HG03378 (cell line): ENCODE data around the gene MACROD2.

Experiments
- ATAC-seq: cut with Tn5 transposase; IDR thresholded peaks from one replicate; pipeline ENCODE4 v1.9.1; 2021; ENCODE audit warnings: mild to moderate bottlenecking, moderate library complexity; ENCODE audit not compliant: unreplicated experiment

The MACROD2 gene

DNA sequence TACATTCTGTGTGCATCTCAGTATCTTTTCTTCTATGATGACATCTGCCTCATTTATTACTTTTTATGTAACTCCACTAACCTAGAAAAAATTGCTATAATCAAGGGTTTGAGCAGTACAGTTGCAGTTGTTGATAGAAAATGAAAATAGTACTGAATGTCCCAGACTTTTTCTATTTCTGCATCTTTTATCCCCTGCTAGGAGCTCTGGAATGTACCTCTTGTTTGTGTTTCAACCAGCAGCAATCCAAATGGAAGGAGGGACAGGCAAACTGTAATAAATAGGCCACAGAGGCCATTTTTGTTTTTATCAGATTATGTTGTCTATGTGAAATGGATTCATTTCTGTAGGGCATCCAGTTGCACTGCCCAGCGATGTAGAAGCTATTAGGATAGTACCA, 2041.0 kb downstream of the MACROD2 start:
- no peak for ATAC-seq

DNA sequence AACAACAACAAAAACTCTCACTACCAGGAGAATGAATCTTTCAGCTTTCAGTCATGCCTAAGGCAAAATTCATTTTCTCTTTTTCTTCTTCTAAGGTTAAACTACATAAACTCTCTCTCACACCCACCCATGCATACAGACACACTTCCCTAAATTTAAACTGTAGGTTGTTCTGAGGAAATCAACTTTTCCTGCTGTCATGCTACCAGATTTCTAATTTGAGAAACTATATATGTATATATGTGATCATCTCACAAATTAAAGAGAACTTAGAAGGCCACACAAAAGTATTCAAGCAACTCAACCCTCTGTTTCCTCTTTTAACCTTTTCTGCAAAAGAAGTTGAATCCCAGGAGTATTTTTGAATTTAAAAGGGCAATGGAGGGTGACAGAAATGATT, 2045.4 kb downstream of the MACROD2 start:
- peak; percentile 45 for ATAC-seq

DNA sequence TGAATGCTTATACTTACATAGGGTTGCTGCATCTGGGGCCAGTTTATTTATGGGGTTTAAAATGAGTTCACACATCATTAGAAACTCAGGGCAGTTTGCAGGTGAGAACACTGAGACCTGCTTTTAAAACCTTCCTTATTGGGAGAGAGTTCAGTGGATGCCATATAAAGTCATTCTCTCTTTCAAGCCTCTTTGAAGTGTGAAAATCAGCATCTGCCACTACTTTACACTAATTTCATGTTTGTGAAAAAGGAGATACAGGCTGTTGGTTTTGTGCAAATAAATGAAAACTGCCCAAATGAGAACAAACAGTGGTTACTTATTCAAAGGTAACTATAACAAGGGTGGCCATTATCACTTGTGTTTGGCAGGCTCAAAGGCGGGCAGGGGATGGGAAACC, 2047.4 kb downstream of the MACROD2 start:
- ATAC-seq, result no peak

DNA sequence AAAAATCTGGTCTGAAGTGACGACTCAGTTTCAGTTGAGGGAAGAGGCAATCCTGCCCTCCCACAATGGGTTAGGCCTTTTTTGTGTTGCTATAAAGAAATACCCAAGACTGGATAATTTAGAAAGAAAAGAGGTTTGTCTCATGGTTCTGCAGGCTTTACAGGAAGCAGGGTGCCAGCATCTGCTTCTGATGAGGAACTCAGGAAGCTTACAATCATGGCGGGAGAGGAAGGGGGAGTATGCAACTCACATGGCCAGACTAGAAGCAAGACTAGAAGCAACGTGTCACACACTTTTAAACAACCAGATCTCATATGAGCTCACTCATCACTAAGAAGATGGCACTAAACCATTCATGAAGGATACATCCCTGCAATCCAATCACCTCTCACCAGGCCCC, 2048.6 kb downstream of the MACROD2 start:
- no peak for ATAC-seq

DNA sequence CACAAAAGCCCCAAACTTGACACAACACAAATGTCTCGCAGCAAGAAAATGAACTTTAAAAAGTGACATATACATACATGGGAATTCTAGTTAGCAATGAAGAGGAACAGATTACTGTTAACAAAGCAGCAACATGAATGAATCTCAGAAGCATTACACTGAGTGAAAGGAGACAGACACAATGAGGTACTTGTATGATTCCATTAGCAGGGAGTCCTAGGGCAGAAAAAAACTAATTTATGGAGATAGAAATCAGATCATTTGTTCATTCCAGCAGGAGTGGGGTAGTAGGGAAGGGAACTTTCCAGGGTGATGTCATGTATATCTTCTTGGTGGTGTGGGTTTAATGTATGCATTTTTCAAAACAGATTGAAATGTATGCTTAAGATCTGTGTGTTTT, 2053.6 kb downstream of the MACROD2 start:
- ATAC-seq, result no peak

DNA sequence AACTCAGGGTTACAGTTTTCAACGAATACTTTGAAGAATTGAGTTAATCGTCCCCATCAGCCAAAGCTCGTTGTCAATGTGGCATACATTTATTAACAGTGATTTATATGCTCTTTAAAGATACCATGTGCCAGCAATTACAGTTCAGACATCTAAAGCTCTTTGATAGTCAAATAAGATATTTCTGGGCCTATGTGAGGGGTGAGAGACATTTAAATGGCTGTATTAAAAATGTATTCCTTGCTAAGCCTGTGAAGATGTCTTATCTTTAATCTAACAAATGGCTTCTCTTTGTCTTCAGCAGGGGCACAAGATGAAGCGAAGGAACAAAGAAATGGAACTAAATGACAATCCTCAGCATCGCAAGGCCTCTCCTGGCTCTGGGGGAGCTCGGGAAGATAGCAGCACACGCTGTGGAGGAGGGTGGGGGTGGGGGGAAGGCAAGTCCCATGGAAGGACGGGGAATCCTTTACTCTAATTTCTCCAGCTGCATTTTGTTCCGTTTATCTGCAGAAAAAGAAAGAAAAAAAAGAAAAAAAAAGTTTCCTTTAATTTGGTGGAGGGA, 2054.3 kb downstream of the MACROD2 start:
- no peak for ATAC-seq

DNA sequence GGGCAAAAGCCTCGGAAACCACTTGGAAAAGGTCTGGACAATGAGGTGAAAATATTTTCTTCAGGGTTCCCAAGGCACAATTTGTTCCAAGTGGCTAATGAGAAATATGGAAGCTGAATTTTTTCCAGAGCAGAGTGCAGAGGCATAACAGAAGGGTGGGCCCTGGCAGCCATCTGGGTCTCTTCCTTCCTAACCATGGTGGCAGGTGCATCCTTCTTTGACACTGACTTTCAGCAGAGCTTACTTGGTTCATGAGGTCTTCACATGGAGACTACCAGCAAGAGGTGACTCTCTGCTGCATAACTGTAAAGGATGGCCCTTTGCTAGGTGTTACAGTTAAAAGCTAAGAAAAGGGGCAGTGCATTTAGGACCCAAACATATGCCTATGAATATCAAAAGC, 2055.1 kb downstream of the MACROD2 start:
- no peak for ATAC-seq

DNA sequence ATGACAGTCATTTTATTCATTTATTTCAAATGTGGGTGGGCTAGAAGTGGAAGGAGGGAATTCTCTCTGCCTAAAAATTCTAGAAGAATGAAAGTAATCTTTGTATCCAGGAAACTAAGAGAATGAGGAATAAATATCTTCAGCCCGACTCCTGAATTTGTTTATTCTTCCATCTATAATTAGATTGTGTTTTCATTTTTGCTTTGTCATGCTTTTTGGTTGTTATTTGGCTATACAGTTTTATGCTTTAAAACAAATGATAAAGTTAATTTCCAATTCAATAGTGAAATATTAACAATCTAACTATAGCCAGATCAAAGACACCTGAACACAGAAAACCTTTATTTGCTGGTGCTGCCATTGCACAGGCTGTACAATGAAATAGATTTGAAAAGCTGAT, 2056.7 kb downstream of the MACROD2 start:
- ATAC-seq, result no peak

DNA sequence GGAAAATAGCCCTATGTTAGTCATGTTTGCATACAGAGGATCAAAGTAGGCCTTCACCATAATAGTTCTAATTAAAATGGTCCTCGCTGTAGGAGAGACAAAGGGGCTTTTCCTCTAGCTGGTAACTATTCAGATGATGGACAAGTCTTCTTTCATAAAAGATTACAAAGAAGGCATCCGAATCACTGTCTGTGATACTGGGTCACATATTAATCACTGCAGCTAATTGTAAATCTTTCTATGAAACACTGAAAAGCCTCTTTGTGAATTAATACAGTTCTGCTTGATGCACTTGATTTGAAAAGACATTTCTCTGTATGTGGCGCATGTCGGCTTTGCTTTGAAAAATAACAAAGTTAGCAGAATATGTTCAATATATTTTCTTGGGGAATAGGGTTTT, 2057.1 kb downstream of the MACROD2 start:
- no peak for ATAC-seq

DNA sequence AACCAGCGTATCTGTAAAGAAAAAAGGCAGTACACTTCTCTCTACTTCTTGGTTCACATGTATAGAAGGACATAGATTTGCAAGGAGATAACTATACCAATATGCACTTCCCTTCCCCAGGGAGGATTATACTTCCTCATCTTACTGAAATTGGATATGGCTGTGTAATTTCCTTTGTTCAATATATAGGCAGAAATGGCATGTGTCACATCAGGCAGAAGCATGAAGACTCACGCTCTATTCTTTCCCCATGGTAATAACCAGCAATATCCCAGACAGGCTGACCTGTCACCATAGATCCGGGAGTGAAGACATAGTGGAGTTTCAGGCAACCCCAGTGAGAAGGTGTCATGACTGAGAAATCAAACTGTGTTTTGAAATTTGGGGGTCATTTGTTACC, 2059.7 kb downstream of the MACROD2 start:
- no peak for ATAC-seq

DNA sequence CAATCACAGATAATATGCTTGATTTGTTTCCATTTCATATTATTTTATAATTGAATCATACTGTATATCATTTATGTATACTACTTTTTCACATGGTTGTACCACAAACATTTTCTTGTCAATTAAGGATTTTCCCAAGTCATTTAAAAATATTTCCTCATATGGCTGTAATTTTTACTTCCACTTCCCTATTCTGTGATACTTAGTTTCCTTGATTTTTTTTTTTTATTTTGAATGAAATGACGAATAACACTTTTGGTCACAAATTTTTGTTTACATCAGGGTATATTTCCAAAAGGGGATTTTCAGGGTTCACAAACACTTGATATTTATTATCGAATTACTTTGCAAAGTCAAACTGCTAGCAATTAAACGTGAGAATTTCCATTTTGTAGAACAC, 2062.3 kb downstream of the MACROD2 start:
- ATAC-seq, result no peak

DNA sequence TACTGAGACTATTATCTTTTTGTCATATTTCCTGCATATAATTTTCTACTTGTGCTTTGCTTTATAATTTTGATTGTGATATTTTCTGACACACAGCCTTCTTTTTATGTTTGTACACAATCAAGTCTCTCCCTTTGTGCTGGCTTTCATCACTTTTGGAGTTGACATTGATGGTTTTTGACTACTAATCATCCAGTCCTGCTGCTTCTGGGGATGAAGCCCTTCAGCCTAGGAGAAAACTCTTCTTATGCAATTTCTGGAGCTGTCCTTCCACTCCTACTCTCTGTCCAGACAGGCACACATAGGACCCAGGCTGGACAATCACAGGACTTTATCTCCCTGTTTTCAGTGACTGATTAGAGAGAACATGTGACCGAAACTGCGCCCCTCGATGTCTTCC, 2063.0 kb downstream of the MACROD2 start:
- ATAC-seq, result no peak

DNA sequence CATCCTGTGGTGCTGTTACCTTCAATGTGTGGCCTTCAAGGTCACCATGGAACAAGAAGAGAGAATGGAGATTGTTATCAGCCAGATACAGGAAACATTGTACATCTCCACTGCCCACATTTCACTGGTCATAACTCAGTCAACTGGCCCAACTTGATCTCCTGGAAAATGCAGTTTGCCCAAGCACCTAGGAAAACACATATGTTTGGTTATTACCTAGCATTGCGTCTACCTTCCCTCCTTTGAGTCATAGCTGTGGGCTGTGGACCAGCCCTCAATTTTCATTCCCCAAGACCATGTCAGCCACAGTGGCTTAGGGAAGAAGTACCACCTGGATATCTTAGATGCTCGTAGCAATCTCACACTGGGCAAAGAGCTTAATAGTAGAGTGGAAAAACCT, 2064.5 kb downstream of the MACROD2 start:
- ATAC-seq, result no peak

DNA sequence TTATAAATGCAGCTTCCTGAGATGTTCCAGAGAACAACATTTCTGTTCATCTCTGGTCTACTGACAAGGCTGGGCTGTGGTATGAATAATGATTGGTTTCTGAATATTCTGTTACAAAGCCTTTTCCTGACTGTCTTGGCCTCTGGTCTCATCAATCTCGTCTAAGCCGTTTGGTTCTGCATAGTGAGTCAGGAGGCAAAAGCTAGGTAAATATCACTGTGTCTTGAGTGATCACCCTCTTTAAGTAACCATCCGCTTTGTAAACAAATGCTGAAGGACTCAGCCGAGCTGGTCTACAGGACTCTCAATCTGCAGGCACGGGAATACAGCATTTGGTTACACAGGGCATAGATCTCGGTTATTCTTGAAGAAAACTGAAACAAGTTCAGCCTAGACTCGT, 2066.0 kb downstream of the MACROD2 start:
- ATAC-seq, result no peak

DNA sequence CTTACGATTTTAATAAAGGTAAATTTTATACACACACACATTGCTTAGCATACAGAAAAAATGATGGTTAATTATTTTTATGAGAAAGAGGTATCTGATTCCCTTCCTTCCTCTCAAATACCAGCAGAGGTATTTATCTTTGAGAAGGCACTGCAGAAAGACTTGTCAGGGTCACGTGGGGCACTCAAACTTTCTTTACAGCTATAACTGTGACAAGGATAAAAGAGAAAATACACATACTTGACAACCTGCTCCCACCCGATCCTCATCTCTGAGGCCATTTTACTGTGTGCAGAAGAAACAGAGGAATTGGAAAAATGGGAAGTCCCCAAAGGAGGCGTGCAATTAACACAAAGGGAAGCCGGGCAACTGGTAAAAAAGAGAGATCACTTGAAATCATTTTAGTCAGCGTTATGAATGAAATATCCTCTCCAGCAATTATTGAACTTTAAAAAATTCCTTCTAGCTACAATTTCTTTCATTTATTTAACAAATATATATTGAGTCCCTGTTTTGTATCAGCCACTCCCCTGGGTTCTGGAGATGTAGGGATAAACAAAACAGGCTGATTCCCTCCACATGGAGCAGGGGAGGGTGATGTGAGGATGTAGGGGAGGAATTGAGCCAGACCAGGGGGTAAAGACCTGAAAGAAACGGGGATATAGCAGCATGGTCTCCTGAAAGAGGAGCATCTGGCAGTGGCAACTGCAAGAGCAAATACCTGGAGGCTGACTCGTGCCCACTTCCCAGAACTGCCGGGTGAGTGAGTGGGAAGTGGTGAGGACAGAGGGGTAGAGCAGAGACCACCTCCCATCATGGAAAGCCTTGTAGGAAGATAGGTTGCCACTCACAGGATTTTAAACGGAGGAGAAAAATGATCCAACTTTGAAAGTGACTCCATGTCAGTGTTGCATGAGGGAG, 2067.6 kb downstream of the MACROD2 start:
- ATAC-seq, result no peak

DNA sequence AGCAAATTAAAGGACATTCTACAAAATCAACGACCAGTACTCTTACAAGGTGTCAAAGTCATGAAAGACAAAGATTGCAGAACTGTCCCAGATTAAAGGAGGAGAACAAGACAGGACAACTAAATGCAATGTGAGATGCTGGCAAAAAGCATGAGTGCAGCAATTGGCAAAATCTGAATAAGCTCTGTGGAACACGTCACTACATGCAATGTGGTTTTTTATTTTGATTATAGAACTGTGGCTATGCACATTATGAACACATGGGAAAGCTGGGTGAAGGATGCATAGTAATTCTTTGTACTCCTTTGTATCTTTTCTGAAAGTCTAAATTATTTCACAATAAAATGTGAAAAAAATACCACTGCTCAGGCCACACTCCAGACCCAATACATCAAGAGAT, 2068.6 kb downstream of the MACROD2 start:
- no peak for ATAC-seq

DNA sequence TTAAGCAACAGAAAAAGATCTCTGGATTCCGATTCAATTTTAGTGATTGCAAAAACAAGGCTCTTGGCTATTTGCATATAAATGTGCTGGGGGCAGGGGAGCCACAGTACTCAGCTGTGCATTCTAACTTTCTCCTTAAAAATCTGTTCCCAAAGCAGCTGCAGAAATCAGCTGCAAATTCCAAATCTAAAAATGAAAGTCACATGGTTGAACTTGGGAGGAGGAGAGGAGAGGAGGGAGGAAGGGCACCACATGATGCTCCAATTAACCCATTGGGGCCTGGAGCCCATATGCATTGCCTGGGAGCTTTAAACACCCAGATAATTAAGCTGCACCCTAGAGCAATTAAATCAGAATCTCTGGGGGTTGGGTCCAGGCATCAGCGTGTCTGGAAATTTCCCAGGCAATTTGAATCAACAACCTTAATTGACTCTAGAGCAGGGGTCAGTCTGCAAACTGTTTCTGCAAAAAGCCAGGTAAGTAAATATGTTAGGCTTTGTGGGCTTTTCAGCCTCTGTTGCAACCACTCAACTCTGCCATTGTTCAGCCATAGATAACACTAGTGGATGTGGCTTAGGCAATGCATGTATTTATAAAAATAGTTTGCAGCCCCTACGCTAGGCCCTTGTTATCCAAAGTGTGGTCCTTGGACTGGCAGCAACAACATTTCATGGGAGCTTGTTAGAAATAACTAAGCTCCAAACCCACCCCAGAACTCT, 2069.8 kb downstream of the MACROD2 start:
- no peak for ATAC-seq

DNA sequence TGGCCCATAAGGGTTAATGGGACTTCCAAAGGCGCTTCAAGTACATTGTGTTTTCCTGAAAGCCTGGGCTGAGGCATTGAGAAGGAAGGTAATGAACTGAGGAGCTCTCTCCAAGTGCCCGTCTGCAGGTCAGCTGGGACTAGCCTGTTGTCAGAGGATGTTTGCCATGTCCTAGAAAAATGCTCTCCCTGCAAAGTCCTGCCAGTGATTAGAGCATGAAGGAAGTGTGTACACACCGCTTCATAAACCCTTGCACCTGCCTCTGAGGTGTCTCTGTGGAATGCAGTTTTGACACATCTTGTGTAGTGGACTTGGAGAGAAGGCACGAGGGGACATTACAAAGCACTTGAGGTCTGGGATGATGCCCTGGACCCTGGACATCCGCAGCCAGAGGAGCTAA, 2071.3 kb downstream of the MACROD2 start:
- no peak for ATAC-seq

DNA sequence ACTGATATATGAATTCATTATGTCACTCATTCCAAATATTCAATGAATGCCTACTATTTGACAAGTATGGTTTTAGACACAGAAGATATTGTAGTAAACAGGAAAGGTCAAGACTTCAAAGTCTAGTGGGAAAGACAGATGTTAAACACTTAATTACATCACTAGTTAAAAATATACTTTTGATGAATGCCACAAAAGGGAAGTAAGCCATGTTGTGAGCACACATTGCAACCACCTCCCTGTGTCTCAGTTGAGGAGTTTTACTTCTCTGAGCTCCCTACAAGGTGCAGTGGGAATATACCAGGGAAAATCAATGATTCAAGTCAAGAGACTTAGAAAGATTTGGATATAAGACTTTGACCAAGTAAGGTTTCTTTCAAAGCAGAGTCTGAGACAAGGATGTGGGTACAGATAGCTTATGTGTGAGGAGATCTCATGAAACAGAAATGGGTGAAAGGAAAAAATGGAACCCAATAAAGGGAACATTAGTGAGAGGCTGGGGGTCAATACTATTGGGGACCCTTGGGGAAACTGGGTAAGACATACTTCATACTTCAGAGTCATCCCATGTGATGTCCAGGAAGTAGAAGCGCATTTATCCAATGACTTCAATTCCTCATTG, 2074.2 kb downstream of the MACROD2 start:
- ATAC-seq, result peak; percentile 96

DNA sequence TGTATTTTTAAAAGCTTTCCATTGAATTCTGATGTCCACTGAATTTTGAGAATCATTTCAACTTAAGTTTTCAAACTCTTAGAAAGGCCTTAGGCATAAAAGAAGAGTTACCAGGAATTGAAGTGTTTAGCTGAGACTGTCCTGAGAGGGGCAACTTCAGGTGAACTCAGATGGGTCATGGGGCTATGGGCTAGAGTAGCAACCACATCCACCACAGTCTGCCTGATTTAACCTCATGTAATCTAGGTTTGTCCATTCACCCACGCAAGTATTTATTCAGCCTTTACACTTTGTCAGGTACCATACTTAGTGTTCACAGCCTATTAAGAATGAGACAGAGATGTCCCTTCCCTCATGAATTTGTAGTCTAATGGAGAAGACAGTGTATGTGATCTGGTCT, 2076.9 kb downstream of the MACROD2 start:
- ATAC-seq, result no peak

DNA sequence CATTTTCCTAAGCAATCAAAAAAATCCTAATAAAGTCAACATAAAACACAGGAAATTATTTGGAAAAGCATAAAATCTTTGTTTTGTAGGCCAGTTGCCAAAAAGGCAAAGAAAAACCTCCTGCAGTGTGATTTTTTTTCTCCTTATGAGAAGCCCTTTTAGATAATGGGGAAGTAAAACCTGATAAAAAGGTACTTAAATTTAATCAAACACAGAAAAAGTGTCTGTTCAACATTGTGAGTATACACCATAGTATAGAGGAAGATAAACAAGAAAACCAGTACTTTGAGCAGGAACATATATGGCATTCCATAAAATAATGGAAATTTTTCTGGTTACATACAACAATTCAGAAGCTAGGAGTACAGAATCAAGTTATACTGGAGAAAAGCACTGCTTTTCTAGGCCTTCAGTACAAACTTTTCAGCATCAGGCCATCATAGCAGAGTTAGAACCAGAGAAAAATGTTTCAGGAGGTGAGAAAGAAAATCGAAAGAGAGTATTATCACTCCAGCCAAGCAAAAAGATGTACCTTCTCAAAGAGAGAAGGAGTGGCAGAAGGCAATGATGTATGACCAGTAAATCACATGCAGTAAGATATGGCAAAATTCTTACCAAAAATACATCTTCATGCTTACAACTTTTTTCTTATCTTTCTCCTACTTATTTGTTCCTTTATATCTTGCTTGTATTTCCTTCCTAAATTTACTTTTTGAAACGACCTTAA, 2083.0 kb downstream of the MACROD2 start:
- ATAC-seq, result no peak
